Measurements from ENCODE around the gene UBE2L5. TPM values are rescaled to one million over a fixed set of nuclear protein-coding genes. Genes with fewer than 3 reads are reported as not detected.

The UBE2L5 gene
- total and polyA plus RNA-seq, 2 of the 13 experiments (the other 11 are each of a cell fraction or from before 2014, with no cell fraction given) = 0.13 TPM; not detected in 1

DNA sequence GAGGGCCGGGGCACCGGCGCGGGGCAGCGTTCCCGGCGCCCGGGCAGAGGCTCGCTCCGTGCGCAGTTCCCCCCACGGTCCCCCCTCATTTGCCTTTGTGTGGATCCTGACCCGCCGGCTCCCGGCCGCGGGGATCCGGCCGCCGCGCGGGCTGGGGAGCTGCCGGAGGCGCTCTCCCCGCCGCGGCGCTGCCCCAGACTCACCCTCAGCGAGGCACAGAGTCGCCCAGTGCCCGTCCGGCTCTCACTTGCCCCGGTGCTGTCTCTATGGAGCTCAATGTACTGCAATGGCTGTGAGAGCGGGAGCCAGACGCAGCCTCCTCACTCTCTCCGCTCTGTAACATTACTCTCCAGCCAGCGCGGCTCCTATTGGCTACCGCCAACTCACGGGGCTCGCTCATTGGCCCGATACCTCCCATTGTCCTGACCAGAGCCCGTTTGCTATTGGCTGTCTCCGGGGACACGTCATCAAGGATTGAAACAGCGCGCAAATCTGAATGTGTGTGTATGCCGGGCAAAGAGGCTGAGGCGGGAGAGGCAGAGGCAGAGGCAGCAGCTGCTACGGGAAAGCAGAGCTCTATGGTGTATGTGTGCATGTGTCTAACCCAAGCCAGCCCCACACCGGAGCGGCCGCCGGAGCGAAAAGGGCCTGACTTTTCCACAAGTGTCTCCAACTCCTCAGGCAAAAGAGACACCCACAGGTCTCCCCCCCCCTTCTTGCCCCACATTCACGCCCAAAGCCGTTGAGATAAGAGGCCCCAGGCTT lies 43.5 kb downstream of the UBE2L5 start, which contains the start of gene HMGB1 (continued):
- TF ChIP-seq REXO4 (CRISPR knock-in tag; IDR thresholded peaks at IDR 0.05; ENCODE audit: borderline replicate concordance) (no peak), MXD4 (CRISPR knock-in tag; IDR thresholded peaks at IDR 0.05) (peak; percentile 72; the same call in 1 of the 2 replicates), ZKSCAN5 (CRISPR knock-in tag; IDR thresholded peaks at IDR 0.05) (no peak), NFYB (CRISPR knock-in tag; IDR thresholded peaks at IDR 0.05) (peak; percentile 92), ZKSCAN8 (CRISPR knock-in tag; IDR thresholded peaks at IDR 0.05; ENCODE audit: borderline replicate concordance) (no peak), ZNF772 (CRISPR knock-in tag; IDR thresholded peaks at IDR 0.05) (no peak), MTA3 (CRISPR knock-in tag; IDR thresholded peaks at IDR 0.05) (no peak), ZNF510 (CRISPR knock-in tag; IDR thresholded peaks at IDR 0.05; ENCODE audit: low read depth) (no peak), SAP130 (CRISPR knock-in tag; IDR thresholded peaks at IDR 0.05; ENCODE audit: low read depth) (peak; percentile 100), SMAD9 (CRISPR knock-in tag; IDR thresholded peaks at IDR 0.05) (no peak), ZNF337 (CRISPR knock-in tag; IDR thresholded peaks at IDR 0.05; ENCODE audit: borderline replicate concordance, low read depth) (no peak), DNMT1 (CRISPR knock-in tag; IDR thresholded peaks at IDR 0.05) (no peak), ZNF616 (CRISPR knock-in tag; IDR thresholded peaks at IDR 0.05; ENCODE audit: low read depth) (no peak), MAF1 (CRISPR knock-in tag; IDR thresholded peaks at IDR 0.05; ENCODE audit: borderline replicate concordance) (no peak)
- TF ChIP-seq, protein P1, sequence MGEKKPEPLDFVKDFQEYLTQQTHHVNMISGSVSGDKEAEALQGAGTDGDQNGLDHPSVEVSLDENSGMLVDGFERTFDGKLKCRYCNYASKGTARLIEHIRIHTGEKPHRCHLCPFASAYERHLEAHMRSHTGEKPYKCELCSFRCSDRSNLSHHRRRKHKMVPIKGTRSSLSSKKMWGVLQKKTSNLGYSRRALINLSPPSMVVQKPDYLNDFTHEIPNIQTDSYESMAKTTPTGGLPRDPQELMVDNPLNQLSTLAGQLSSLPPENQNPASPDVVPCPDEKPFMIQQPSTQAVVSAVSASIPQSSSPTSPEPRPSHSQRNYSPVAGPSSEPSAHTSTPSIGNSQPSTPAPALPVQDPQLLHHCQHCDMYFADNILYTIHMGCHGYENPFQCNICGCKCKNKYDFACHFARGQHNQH (CRISPR knock-in tag; IDR thresholded peaks at IDR 0.05) = no peak
- TF ChIP-seq, protein P2, sequence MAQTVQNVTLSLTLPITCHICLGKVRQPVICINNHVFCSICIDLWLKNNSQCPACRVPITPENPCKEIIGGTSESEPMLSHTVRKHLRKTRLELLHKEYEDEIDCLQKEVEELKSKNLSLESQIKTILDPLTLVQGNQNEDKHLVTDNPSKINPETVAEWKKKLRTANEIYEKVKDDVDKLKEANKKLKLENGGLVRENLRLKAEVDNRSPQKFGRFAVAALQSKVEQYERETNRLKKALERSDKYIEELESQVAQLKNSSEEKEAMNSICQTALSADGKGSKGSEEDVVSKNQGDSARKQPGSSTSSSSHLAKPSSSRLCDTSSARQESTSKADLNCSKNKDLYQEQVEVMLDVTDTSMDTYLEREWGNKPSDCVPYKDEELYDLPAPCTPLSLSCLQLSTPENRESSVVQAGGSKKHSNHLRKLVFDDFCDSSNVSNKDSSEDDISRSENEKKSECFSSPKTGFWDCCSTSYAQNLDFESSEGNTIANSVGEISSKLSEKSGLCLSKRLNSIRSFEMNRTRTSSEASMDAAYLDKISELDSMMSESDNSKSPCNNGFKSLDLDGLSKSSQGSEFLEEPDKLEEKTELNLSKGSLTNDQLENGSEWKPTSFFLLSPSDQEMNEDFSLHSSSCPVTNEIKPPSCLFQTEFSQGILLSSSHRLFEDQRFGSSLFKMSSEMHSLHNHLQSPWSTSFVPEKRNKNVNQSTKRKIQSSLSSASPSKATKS (CRISPR knock-in tag; IDR thresholded peaks at IDR 0.05) = no peak
- TF ChIP-seq, protein P3, sequence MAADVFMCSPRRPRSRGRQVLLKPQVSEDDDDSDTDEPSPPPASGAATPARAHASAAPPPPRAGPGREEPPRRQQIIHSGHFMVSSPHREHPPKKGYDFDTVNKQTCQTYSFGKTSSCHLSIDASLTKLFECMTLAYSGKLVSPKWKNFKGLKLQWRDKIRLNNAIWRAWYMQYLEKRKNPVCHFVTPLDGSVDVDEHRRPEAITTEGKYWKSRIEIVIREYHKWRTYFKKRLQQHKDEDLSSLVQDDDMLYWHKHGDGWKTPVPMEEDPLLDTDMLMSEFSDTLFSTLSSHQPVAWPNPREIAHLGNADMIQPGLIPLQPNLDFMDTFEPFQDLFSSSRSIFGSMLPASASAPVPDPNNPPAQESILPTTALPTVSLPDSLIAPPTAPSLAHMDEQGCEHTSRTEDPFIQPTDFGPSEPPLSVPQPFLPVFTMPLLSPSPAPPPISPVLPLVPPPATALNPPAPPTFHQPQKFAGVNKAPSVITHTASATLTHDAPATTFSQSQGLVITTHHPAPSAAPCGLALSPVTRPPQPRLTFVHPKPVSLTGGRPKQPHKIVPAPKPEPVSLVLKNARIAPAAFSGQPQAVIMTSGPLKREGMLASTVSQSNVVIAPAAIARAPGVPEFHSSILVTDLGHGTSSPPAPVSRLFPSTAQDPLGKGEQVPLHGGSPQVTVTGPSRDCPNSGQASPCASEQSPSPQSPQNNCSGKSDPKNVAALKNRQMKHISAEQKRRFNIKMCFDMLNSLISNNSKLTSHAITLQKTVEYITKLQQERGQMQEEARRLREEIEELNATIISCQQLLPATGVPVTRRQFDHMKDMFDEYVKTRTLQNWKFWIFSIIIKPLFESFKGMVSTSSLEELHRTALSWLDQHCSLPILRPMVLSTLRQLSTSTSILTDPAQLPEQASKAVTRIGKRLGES (CRISPR knock-in tag; IDR thresholded peaks at IDR 0.05; ENCODE audit: borderline replicate concordance) = no peak
- TF ChIP-seq, protein P4, sequence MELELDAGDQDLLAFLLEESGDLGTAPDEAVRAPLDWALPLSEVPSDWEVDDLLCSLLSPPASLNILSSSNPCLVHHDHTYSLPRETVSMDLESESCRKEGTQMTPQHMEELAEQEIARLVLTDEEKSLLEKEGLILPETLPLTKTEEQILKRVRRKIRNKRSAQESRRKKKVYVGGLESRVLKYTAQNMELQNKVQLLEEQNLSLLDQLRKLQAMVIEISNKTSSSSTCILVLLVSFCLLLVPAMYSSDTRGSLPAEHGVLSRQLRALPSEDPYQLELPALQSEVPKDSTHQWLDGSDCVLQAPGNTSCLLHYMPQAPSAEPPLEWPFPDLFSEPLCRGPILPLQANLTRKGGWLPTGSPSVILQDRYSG (CRISPR knock-in tag; IDR thresholded peaks at IDR 0.05) = 0 out of 2 replicates have a peak, but pooled peaks have one; percentile 46
- TF ChIP-seq, protein P5, sequence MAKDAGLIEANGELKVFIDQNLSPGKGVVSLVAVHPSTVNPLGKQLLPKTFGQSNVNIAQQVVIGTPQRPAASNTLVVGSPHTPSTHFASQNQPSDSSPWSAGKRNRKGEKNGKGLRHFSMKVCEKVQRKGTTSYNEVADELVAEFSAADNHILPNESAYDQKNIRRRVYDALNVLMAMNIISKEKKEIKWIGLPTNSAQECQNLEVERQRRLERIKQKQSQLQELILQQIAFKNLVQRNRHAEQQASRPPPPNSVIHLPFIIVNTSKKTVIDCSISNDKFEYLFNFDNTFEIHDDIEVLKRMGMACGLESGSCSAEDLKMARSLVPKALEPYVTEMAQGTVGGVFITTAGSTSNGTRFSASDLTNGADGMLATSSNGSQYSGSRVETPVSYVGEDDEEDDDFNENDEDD (CRISPR knock-in tag; IDR thresholded peaks at IDR 0.05; ENCODE audit: borderline replicate concordance) = peak; percentile 99
- TF ChIP-seq, protein P6, sequence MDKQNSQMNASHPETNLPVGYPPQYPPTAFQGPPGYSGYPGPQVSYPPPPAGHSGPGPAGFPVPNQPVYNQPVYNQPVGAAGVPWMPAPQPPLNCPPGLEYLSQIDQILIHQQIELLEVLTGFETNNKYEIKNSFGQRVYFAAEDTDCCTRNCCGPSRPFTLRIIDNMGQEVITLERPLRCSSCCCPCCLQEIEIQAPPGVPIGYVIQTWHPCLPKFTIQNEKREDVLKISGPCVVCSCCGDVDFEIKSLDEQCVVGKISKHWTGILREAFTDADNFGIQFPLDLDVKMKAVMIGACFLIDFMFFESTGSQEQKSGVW (CRISPR knock-in tag; IDR thresholded peaks at IDR 0.05; ENCODE audit: borderline replicate concordance) = no peak

Measured in HepG2 (cell line).